Left renal pelvis (tissue), 4 donors: ENCODE measurements around the gene DHX36. TPM values are rescaled to one million over a fixed set of nuclear protein-coding genes. Genes with fewer than 3 reads are reported as not detected.

Experiments
- DNase-seq, 4 donors: peaks; one replicate each; pipeline ENCODE4 v3.0.0-alpha.2; 2013; ENCODE audit warnings: low read depth in 4 of 4, low spot score in 3 of 4
- polyA plus RNA-seq, 4 donors: library from polyadenylated mRNA; unstranded; fragments of 120-200 nt; gene quantifications; one replicate each; pipeline ENCODE4 v1.2.1, GENCODE V29; 2013; ENCODE audit not compliant: insufficient read length in 4 of 4

Gene DHX36
- polyA plus RNA-seq, result 10 to 100 TPM; 61.6 to 84.6 (median 78.7) TPM

GRCh38 chr3:154323891-154324738 lies at the start of gene DHX36:
Gene DHX36, minus strand, starts transcription at chr3:154324487. Its CDS starts 71 bp downstream, at chr3:154324416.
- peak; percentile 83 to 88 (median 84) for DNase-seq

GRCh38 chr3:154367221-154367620 lies 42.9 kb upstream of the DHX36 start:
- no peak for DNase-seq

GRCh38 chr3:154364849-154365248 lies 40.6 kb upstream of the DHX36 start:
- DNase-seq, result no peak

- DNase-seq, result no peak
Observed at GRCh38 chr3:154361099-154361498, 36.8 kb upstream of the DHX36 start.

GRCh38 chr3:154356009-154356408 lies 31.7 kb upstream of the DHX36 start:
- no peak for DNase-seq

- DNase-seq, result no peak
Observed at GRCh38 chr3:154349223-154349622, 24.9 kb upstream of the DHX36 start.

- no peak for DNase-seq
Observed at GRCh38 chr3:154345422-154346122, 21.3 kb upstream of the DHX36 start.

GRCh38 chr3:154338570-154338969 lies 14.3 kb upstream of the DHX36 start:
- DNase-seq, result no peak

GRCh38 chr3:154338008-154338407 lies 13.7 kb upstream of the DHX36 start:
- DNase-seq, result no peak

- DNase-seq, result no peak
Observed at GRCh38 chr3:154334973-154335420, 10.7 kb upstream of the DHX36 start.

GRCh38 chr3:154327871-154328270 lies 3.6 kb upstream of the DHX36 start:
- DNase-seq, result no peak

- DNase-seq, result peak in 1 of 4 donors; percentile 8
Observed at GRCh38 chr3:154324919-154325318, 632 bp upstream of the DHX36 start.

GRCh38 chr3:154316974-154317767 lies 7.1 kb downstream of the DHX36 start:
- DNase-seq, result no peak

- DNase-seq, result no peak
Observed at GRCh38 chr3:154314152-154314551, 10.1 kb downstream of the DHX36 start.

GRCh38 chr3:154310840-154311239 lies 13.4 kb downstream of the DHX36 start:
- no peak for DNase-seq

GRCh38 chr3:154307363-154307762 lies 16.9 kb downstream of the DHX36 start:
- no peak for DNase-seq

- DNase-seq, result no peak
Observed at GRCh38 chr3:154304936-154305335, 19.4 kb downstream of the DHX36 start.

GRCh38 chr3:154304116-154304786 lies 20.0 kb downstream of the DHX36 start:
- DNase-seq, result no peak

- no peak for DNase-seq
Observed at GRCh38 chr3:154301561-154301960, 22.7 kb downstream of the DHX36 start.

GRCh38 chr3:154294016-154294415 lies 30.3 kb downstream of the DHX36 start:
- DNase-seq, result no peak
